Fibroblast of pulmonary artery (primary cell): Measurements from ENCODE around the gene MAPK9.
A peak's percentile ranks its signal among the peaks of the same experiment; 100 is the strongest.

ENCODE experiments used
- DNase-seq: peaks from one replicate; pipeline ENCODE4 v3.0.0-alpha.2; 2010; ENCODE audit warnings: low read depth
- H3K4me3 ChIP-seq: replicated peaks from 2 replicates; pipeline ENCODE4 v1.5.1; 2011; ENCODE audit warnings: low read depth, mild to moderate bottlenecking, control low read depth, low read length, moderate library complexity
- CTCF ChIP-seq: IDR thresholded peaks from 2 replicates; pipeline ENCODE4 v1.5.1; 2011; ENCODE audit warnings: mild to moderate bottlenecking, control low read depth, low read length, inconsistent platforms; ENCODE audit errors: missing control alignments

The MAPK9 gene

DNA sequence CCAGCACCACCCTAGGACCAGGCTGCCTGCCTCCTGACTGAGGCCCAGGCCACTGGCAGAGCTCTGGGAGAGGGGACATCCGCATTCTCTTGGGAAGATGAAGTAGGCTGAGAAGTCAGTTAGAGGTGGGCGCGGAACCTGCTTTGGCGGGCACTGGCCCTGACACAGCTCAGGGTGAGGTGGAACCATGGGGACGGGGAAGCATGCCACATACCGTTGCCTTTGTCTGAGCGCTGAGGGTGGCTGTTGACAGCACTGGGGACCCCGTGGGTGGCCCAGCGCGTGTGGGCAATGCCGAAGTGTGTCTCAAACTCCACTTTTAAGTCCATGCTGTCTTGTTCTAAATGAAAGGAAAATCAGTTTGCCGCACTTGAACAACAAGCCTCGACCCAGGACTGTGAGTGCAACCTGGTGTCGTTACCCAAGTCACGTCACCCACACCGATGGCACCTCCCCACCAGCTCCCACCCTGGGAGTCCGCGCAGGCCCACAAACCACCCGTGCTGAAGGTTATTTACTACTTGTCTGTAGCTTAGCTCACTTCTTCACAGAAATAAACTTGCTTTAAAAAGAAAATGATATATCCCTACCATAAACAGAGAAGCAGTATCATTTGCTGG, 43.8 kb upstream of the MAPK9 start:
- no peak for TF ChIP-seq CTCF
- H3K4me3 ChIP-seq = no peak overlapping the region
- no peak for DNase-seq

- no peak for TF ChIP-seq CTCF
- H3K4me3 ChIP-seq = no peak overlapping the region
- DNase-seq = no peak
Measured at GRCh38 chr5:180334751-180335613, 43.1 kb upstream of the MAPK9 start.

GRCh38 chr5:180334176-180334575, 42.3 kb upstream of the MAPK9 start:
- DNase-seq = no peak
- no peak overlapping the region for H3K4me3 ChIP-seq
- TF ChIP-seq CTCF = no peak

- peak; percentile 82 for DNase-seq
- TF ChIP-seq CTCF = no peak
- H3K4me3 ChIP-seq = no peak overlapping the region
Measured at GRCh38 chr5:180333661-180334060, 41.8 kb upstream of the MAPK9 start.

- DNase-seq = no peak
- no peak for TF ChIP-seq CTCF
- H3K4me3 ChIP-seq = no peak overlapping the region
Measured at GRCh38 chr5:180332861-180333260, 41.0 kb upstream of the MAPK9 start.

- peak; percentile 40 for TF ChIP-seq CTCF
- DNase-seq = peak; percentile 54
Measured at GRCh38 chr5:180332051-180332517, 40.2 kb upstream of the MAPK9 start.

More at GRCh38 chr5:180332051-180332517, 40.2 kb upstream of the MAPK9 start:
- H3K4me3 ChIP-seq = no peak overlapping the region
